Measurements from ENCODE around the gene NEXN. TPM values are rescaled to one million over a fixed set of nuclear protein-coding genes. Genes with fewer than 3 reads are reported as not detected.

Gene NEXN
- total RNA-seq, 4 donors from 2014 or later: 0.76 to 34.1 (median 8.2) TPM

GRCh38 chr1:77927414-77927813 is 39.0 kb downstream of the NEXN start:
- no peak overlapping the region for H3K4me3 ChIP-seq
- 88 to 89% methylated on average over 4 of the region's 4 CpGs for WGBS, 2 donors
- no peak for DNase-seq

GRCh38 chr1:77929806-77930205 is 41.4 kb downstream of the NEXN start:
- H3K36me3 ChIP-seq: peaks cover 0 to 14% (median 0%) of the 10 kb centered on the region in 3 donors
- WGBS, 2 donors: 92 to 98% methylated on average over 2 of the region's 2 CpGs
- TF ChIP-seq CTCF (IDR thresholded peaks at IDR 0.05) (no peak), POLR2A (IDR thresholded peaks at IDR 0.05) (no peak)

More at GRCh38 chr1:77927414-77927813, 39.0 kb downstream of the NEXN start:
- Histone ChIP-seq H3K4me1 (no peaks in the 10 kb centered on the region), H3K36me3 (peaks cover 0 to 14% (median 0%) of the 10 kb centered on the region in 3 donors), H3K9me3 (no peaks in the 10 kb centered on the region), H3K27ac (no peak overlapping the region), H3K27me3 (no peaks in the 10 kb centered on the region)
- intact Hi-C loops (cut with DNase I): no loop called here
- TF ChIP-seq CTCF (IDR thresholded peaks at IDR 0.05) (no peak), POLR2A (IDR thresholded peaks at IDR 0.05) (no peak)

GRCh38 chr1:77938651-77939050 is 50.2 kb downstream of the NEXN start:
- no peaks in the 10 kb centered on the region for H3K4me1 ChIP-seq
- no peaks in the 10 kb centered on the region for H3K9me3 ChIP-seq
- intact Hi-C loops (cut with DNase I): no loop called here
- TF ChIP-seq POLR2A (IDR thresholded peaks at IDR 0.05) (no peak), CTCF (IDR thresholded peaks at IDR 0.05) (no peak)
- H3K27me3 ChIP-seq: no peaks in the 10 kb centered on the region
- no peak overlapping the region for H3K27ac ChIP-seq
- peaks cover 0 to 34% (median 7%) of the 10 kb centered on the region in 3 donors for H3K36me3 ChIP-seq
- H3K4me3 ChIP-seq: no peak overlapping the region
- DNase-seq: no peak

More at GRCh38 chr1:77929806-77930205, 41.4 kb downstream of the NEXN start:
- no peaks in the 10 kb centered on the region for H3K9me3 ChIP-seq
- intact Hi-C loops (cut with DNase I): no loop called here
- no peaks in the 10 kb centered on the region for H3K27me3 ChIP-seq
- no peak overlapping the region for H3K4me3 ChIP-seq
- DNase-seq: no peak
- no peaks in the 10 kb centered on the region for H3K4me1 ChIP-seq
- H3K27ac ChIP-seq: no peak overlapping the region

- no peak for DNase-seq
- no peaks in the 10 kb centered on the region for H3K4me1 ChIP-seq
- 82 to 94% methylated on average over 4 of the region's 4 CpGs for WGBS, 2 donors
- H3K9me3 ChIP-seq: no peaks in the 10 kb centered on the region
- no peak for TF ChIP-seq POLR2A (IDR thresholded peaks at IDR 0.05)
- no peak for TF ChIP-seq CTCF (IDR thresholded peaks at IDR 0.05)
- H3K36me3 ChIP-seq: peaks cover 0 to 58% (median 13%) of the 10 kb centered on the region in 3 donors
- no peak overlapping the region for H3K27ac ChIP-seq
- H3K4me3 ChIP-seq: no peak overlapping the region
- intact Hi-C loops (cut with DNase I): no loop called here
- no peaks in the 10 kb centered on the region for H3K27me3 ChIP-seq
These were observed 52.6 kb downstream of the NEXN start for GRCh38 chr1:77940921-77941570.

GRCh38 chr1:77942400-77943140 is 54.1 kb downstream of the NEXN start:
- TF ChIP-seq CTCF (IDR thresholded peaks at IDR 0.05): no peak
- no peak for TF ChIP-seq POLR2A (IDR thresholded peaks at IDR 0.05)
- intact Hi-C loops (cut with DNase I): no loop called here
- Histone ChIP-seq H3K4me3 (no peak overlapping the region), H3K9me3 (no peaks in the 10 kb centered on the region), H3K4me1 (no peaks in the 10 kb centered on the region), H3K27ac (no peak overlapping the region), H3K27me3 (no peaks in the 10 kb centered on the region), H3K36me3 (peaks cover 0 to 73% (median 13%) of the 10 kb centered on the region in 3 donors)
- whole genome bisulfite sequencing, 2 donors: 89 to 99% methylated on average over 4 of the region's 4 CpGs
- DNase-seq: no peak
